ENCODE measurements around the gene STPG3. TPM values are rescaled to one million over a fixed set of nuclear protein-coding genes. Genes with fewer than 3 reads are reported as not detected.
"Not testable (repeated sequence)": the region's sequence is repeated elsewhere in the genome, so short reads cannot be mapped to it uniquely, and the experiment has no call there.

The STPG3 gene
- total RNA-seq, 1 donor from 2014 or later: 0.18 TPM

DNA sequence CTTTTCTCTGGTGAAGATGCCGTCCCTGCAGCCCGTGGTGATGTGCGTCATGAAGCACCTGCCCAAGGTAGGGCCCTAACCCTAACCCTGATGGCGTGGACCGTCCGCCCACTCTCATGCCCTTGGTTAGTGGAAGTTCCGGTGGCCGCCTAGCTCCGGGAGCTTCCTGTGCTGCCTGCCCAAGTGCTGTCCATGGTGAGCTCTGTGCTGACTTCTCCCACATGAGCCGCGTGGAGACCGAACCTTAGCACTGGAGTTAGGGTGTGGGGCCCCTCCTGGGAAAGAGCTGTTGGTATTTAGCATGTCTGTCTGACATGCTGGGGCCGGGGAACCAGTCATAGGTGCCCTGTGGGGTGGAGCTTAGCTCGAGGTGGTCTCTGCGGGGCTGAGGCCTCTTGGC is 5.3 kb downstream of the STPG3 start:
- Mint-ChIP-seq H3K4me1 (peaks cover 12% of the 10 kb centered on the region), H3K9me3 (no peaks in the 10 kb centered on the region), H3K4me3 (peak overlapping the region; percentile 89), H3K36me3 (no peaks in the 10 kb centered on the region), H3K27ac (no peak overlapping the region), H3K27me3 (ENCODE audit: low read depth) (no peaks in the 10 kb centered on the region)
- TF ChIP-seq, protein P1, sequence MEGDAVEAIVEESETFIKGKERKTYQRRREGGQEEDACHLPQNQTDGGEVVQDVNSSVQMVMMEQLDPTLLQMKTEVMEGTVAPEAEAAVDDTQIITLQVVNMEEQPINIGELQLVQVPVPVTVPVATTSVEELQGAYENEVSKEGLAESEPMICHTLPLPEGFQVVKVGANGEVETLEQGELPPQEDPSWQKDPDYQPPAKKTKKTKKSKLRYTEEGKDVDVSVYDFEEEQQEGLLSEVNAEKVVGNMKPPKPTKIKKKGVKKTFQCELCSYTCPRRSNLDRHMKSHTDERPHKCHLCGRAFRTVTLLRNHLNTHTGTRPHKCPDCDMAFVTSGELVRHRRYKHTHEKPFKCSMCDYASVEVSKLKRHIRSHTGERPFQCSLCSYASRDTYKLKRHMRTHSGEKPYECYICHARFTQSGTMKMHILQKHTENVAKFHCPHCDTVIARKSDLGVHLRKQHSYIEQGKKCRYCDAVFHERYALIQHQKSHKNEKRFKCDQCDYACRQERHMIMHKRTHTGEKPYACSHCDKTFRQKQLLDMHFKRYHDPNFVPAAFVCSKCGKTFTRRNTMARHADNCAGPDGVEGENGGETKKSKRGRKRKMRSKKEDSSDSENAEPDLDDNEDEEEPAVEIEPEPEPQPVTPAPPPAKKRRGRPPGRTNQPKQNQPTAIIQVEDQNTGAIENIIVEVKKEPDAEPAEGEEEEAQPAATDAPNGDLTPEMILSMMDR (IDR thresholded peaks at IDR 0.05; ENCODE audit: unreplicated experiment): no peak
- DNase-seq (ENCODE audit: low spot score in 2 of 2, unreplicated experiment in 2 of 2): no peak

DNA sequence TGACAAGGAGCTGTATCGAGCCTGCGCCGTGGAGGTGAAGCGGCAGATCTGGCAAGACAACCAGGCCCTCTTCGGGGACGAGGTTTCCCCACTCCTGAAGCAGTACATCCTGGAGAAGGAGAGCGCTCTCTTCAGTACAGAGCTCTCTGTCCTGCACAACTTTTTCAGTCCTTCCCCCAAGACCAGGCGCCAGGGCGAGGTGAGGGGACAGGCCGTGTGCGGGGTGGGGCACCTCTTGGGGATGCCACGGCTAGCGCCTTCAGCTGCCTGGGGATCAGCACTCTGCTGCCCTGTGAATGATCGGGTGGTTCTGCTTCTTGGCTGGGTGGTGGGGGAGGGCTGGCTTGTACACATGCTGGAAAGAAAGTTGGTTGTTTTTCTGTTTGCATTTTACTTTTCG is 5.8 kb downstream of the STPG3 start:
- Mint-ChIP-seq H3K27me3 (ENCODE audit: low read depth) (no peaks in the 10 kb centered on the region), H3K9me3 (no peaks in the 10 kb centered on the region), H3K4me1 (peaks cover 12% of the 10 kb centered on the region), H3K27ac (no peak overlapping the region), H3K36me3 (peaks cover 5% of the 10 kb centered on the region), H3K4me3 (peak overlapping the region; percentile 89)
- TF ChIP-seq, protein P1 (IDR thresholded peaks at IDR 0.05; ENCODE audit: unreplicated experiment): no peak
- no peak for DNase-seq (ENCODE audit: low spot score in 2 of 2, unreplicated experiment in 2 of 2)

DNA sequence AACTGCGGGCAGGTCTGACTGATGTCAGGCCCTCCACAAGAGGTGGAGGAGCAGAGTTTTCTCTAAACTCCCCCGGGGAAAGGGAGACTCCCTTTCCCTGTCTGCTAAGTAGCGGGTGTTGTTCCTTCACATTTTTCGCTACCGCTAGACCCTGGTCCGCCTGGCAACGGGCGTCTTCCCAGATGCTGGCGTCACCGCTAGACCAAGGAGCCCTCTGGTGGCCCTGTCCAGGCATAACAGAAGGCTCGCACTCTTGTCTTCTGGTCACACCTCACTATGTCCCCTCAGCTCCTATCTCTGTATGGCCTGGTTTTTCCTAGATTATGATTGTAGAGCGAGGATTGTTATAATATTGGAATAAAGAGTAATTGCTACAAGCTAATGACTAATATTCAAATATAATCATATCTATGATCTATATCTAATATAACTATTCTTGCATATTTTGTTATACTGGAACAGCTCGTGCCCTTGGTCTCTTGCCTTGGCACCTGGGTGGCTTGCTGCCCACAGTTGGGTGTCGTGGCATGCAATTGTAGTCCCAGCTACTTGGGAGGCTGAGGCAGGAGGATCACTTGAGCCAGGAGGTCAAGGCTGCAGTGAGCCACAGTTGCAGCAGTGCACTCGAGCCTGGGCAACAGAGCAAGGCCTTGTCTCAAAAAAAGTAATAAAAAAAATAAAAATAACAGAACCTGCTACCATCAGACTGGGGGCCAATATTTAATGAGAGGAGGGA is 11.3 kb downstream of the STPG3 start:
- H3K4me1 Mint-ChIP-seq; H3K27me3 Mint-ChIP-seq (ENCODE audit: low read depth); H3K36me3 Mint-ChIP-seq; H3K27ac Mint-ChIP-seq; DNase-seq (ENCODE audit: low spot score in 2 of 2, unreplicated experiment in 2 of 2); H3K9me3 Mint-ChIP-seq; H3K4me3 Mint-ChIP-seq: not testable (repeated sequence)
- TF ChIP-seq, protein P1 (IDR thresholded peaks at IDR 0.05; ENCODE audit: unreplicated experiment): peak; percentile 35

DNA sequence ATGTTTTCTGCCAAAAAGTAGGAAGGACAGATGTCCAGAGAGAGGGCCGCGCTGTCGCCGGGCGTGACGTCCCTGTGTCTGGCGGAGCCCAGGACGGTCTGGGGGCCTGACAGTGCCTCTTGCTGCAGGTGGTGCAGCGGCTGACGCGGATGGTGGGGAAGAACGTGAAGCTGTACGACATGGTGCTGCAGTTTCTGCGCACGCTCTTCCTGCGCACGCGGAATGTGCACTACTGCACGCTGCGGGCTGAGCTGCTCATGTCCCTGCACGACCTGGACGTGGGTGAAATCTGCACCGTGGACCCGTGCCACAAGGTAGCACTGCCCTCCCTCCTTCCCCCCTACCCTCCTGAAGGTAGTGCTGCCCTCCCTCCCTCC is 11.8 kb downstream of the STPG3 start:
- TF ChIP-seq, protein P1 (IDR thresholded peaks at IDR 0.05; ENCODE audit: unreplicated experiment): no peak
- Mint-ChIP-seq H3K4me3 (no peak overlapping the region), H3K4me1 (no peaks in the 10 kb centered on the region), H3K27ac (no peak overlapping the region), H3K27me3 (ENCODE audit: low read depth) (no peaks in the 10 kb centered on the region), H3K36me3 (peaks cover 7% of the 10 kb centered on the region), H3K9me3 (no peaks in the 10 kb centered on the region)
- DNase-seq (ENCODE audit: low spot score in 2 of 2, unreplicated experiment in 2 of 2): no peak

DNA sequence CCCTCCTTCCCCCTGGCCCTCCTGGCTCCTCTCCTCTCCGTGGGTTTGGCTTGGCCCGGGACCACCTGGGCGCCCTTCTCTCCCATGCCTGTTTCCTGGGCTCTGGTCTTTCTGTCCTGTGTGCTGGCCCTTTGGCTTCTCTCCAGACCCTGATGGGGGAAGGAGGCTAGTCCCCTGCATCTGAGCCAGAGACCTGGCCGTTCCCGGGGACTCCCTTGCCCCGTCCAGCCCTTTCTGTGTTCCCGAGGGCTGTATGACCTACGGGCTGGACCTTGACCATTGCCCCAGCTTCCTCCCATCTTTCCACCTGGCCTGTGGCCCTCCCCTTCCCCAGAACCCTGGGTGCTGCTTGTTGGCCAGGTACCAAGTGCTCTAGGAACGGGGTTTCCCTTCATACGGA is 12.4 kb downstream of the STPG3 start:
- Mint-ChIP-seq H3K27me3 (ENCODE audit: low read depth) (no peaks in the 10 kb centered on the region), H3K4me3 (no peak overlapping the region), H3K9me3 (no peaks in the 10 kb centered on the region), H3K36me3 (peaks cover 8% of the 10 kb centered on the region), H3K4me1 (no peaks in the 10 kb centered on the region), H3K27ac (no peak overlapping the region)
- TF ChIP-seq, protein P1 (IDR thresholded peaks at IDR 0.05; ENCODE audit: unreplicated experiment): no peak
- no peak for DNase-seq (ENCODE audit: low spot score in 2 of 2, unreplicated experiment in 2 of 2)
